ENCODE results near the gene LDLRAD3. TPM values are rescaled to one million over a fixed set of nuclear protein-coding genes. Genes with fewer than 3 reads are reported as not detected.
"Not testable (repeated sequence)": the region's sequence is repeated elsewhere in the genome, so short reads cannot be mapped to it uniquely, and the experiment has no call there.

The LDLRAD3 gene
- total and polyA plus RNA-seq, 7 experiments from 2014 or later: 0.08 to 6.9 (median 0.41) TPM; not detected in 3

GRCh38 chr11:35907648-35908431 lies 36.0 kb upstream of the LDLRAD3 start:
- POLR2A ChIA-PET: no interaction called here
- Mint-ChIP-seq H3K4me1 (peaks cover 0 to 3% (median 0%) of the 10 kb centered on the region in 7 donors), H3K9me3 (peaks cover 0 to 21% (median 8%) of the 10 kb centered on the region in 11 donors), H3K36me3 (no peaks in the 10 kb centered on the region), H3K27ac (no peak overlapping the region), H3K27me3 (peaks cover 3 to 12% (median 11%) of the 10 kb centered on the region in 5 donors), H3K4me3 (no peak overlapping the region)
- Histone ChIP-seq H3K9me3 (ENCODE audit: control insufficient read depth in 2 of 3, low read length in 3 of 3) (peaks cover 0 to 4% (median 0%) of the 10 kb centered on the region in 3 experiments), H3K4me1 (ENCODE audit: control insufficient read depth in 2 of 2, insufficient read depth in 2 of 2, low read length in 2 of 2) (no peaks in the 10 kb centered on the region), H3K27me3 (ENCODE audit: control insufficient read depth in 2 of 2, insufficient read depth in 2 of 2, low read length in 2 of 2) (no peaks in the 10 kb centered on the region), H3K4me3 (ENCODE audit: low read length) (no peak overlapping the region), H3K36me3 (ENCODE audit: control insufficient read depth in 2 of 3, insufficient read depth in 3 of 3, low read length in 3 of 3) (no peaks in the 10 kb centered on the region), H3K27ac (ENCODE audit: low read depth, low read length) (no peak overlapping the region)
- CTCF ChIA-PET: no interaction called here
- ATAC-seq (peak; percentile 62), DNase-seq (no peak)
- intact Hi-C loops (cut with micrococcal nuclease): no loop called here

GRCh38 chr11:35908432-35908771 lies 35.5 kb upstream of the LDLRAD3 start:
- H3K4me3 ChIP-seq (ENCODE audit: low read length); H3K27ac Mint-ChIP-seq; intact Hi-C loops (cut with micrococcal nuclease); ATAC-seq; DNase-seq; H3K4me3 Mint-ChIP-seq; POLR2A ChIA-PET; H3K36me3 ChIP-seq (ENCODE audit: control insufficient read depth in 2 of 3, insufficient read depth in 3 of 3, low read length in 3 of 3); H3K36me3 Mint-ChIP-seq; H3K4me1 ChIP-seq (ENCODE audit: control insufficient read depth in 2 of 2, insufficient read depth in 2 of 2, low read length in 2 of 2); H3K9me3 ChIP-seq (ENCODE audit: control insufficient read depth in 2 of 3, low read length in 3 of 3); H3K27ac ChIP-seq (ENCODE audit: low read depth, low read length); CTCF ChIA-PET; H3K27me3 ChIP-seq (ENCODE audit: control insufficient read depth in 2 of 2, insufficient read depth in 2 of 2, low read length in 2 of 2); H3K4me1 Mint-ChIP-seq: not testable (repeated sequence)
- Mint-ChIP-seq H3K9me3 (peaks cover 0 to 15% (median 2%) of the 10 kb centered on the region in 11 donors), H3K27me3 (peaks cover 3 to 15% (median 8%) of the 10 kb centered on the region in 5 donors)

GRCh38 chr11:35909511-35910265 lies 34.2 kb upstream of the LDLRAD3 start:
- Histone ChIP-seq H3K36me3 (ENCODE audit: control insufficient read depth in 2 of 3, insufficient read depth in 3 of 3, low read length in 3 of 3) (no peaks in the 10 kb centered on the region), H3K4me1 (ENCODE audit: control insufficient read depth in 2 of 2, insufficient read depth in 2 of 2, low read length in 2 of 2) (no peaks in the 10 kb centered on the region), H3K27me3 (ENCODE audit: control insufficient read depth in 2 of 2, insufficient read depth in 2 of 2, low read length in 2 of 2) (no peaks in the 10 kb centered on the region), H3K4me3 (ENCODE audit: low read length) (no peak overlapping the region), H3K27ac (ENCODE audit: low read depth, low read length) (no peak overlapping the region), H3K9me3 (ENCODE audit: control insufficient read depth in 2 of 3, low read length in 3 of 3) (no peaks in the 10 kb centered on the region)
- POLR2A ChIA-PET: no interaction called here
- H3K36me3 Mint-ChIP-seq: no peaks in the 10 kb centered on the region
- intact Hi-C loops (cut with micrococcal nuclease): no loop called here
- H3K27ac Mint-ChIP-seq: no peak overlapping the region
- H3K9me3 Mint-ChIP-seq: peaks cover 0 to 6% (median 0%) of the 10 kb centered on the region in 11 donors
- DNase-seq (no peak), ATAC-seq (no peak)
- no peak overlapping the region for H3K4me3 Mint-ChIP-seq
- CTCF ChIA-PET: no interaction called here
- peaks cover 4 to 15% (median 8%) of the 10 kb centered on the region in 5 donors for H3K27me3 Mint-ChIP-seq
- peaks cover 0 to 3% (median 0%) of the 10 kb centered on the region in 7 donors for H3K4me1 Mint-ChIP-seq

- CTCF ChIA-PET: no interaction called here
- no peak overlapping the region for H3K27ac ChIP-seq (ENCODE audit: low read depth, low read length)
- DNase-seq (no peak), ATAC-seq (no peak)
- POLR2A ChIA-PET: no interaction called here
- no peak overlapping the region for H3K27ac Mint-ChIP-seq
- peaks cover 4 to 17% (median 9%) of the 10 kb centered on the region in 5 donors for H3K27me3 Mint-ChIP-seq
- H3K36me3 ChIP-seq (ENCODE audit: control insufficient read depth in 2 of 3, insufficient read depth in 3 of 3, low read length in 3 of 3): no peaks in the 10 kb centered on the region
- H3K36me3 Mint-ChIP-seq: no peaks in the 10 kb centered on the region
- H3K27me3 ChIP-seq (ENCODE audit: control insufficient read depth in 2 of 2, insufficient read depth in 2 of 2, low read length in 2 of 2): no peaks in the 10 kb centered on the region
- H3K9me3 ChIP-seq (ENCODE audit: control insufficient read depth in 2 of 3, low read length in 3 of 3): no peaks in the 10 kb centered on the region
- peaks cover 0 to 3% (median 0%) of the 10 kb centered on the region in 11 donors for H3K9me3 Mint-ChIP-seq
- peaks cover 0 to 3% (median 0%) of the 10 kb centered on the region in 7 donors for H3K4me1 Mint-ChIP-seq
- intact Hi-C loops (cut with micrococcal nuclease): no loop called here
- H3K4me3 ChIP-seq (ENCODE audit: low read length): no peak overlapping the region
- H3K4me3 Mint-ChIP-seq: no peak overlapping the region
- H3K4me1 ChIP-seq (ENCODE audit: control insufficient read depth in 2 of 2, insufficient read depth in 2 of 2, low read length in 2 of 2): no peaks in the 10 kb centered on the region
Measured at GRCh38 chr11:35911013-35911412, 32.8 kb upstream of the LDLRAD3 start.

GRCh38 chr11:35911616-35912165 lies 32.2 kb upstream of the LDLRAD3 start:
- H3K36me3 Mint-ChIP-seq: no peaks in the 10 kb centered on the region
- intact Hi-C loops (cut with micrococcal nuclease): no loop called here
- peaks cover 6 to 23% (median 9%) of the 10 kb centered on the region in 5 donors for H3K27me3 Mint-ChIP-seq
- Histone ChIP-seq H3K27ac (ENCODE audit: low read depth, low read length) (no peak overlapping the region), H3K36me3 (ENCODE audit: control insufficient read depth in 2 of 3, insufficient read depth in 3 of 3, low read length in 3 of 3) (no peaks in the 10 kb centered on the region), H3K9me3 (ENCODE audit: control insufficient read depth in 2 of 3, low read length in 3 of 3) (no peaks in the 10 kb centered on the region), H3K4me1 (ENCODE audit: control insufficient read depth in 2 of 2, insufficient read depth in 2 of 2, low read length in 2 of 2) (no peaks in the 10 kb centered on the region), H3K4me3 (ENCODE audit: low read length) (no peak overlapping the region), H3K27me3 (ENCODE audit: control insufficient read depth in 2 of 2, insufficient read depth in 2 of 2, low read length in 2 of 2) (no peaks in the 10 kb centered on the region)
- no peak overlapping the region for H3K4me3 Mint-ChIP-seq
- ChIA-PET CTCF (no interaction called here), POLR2A (no interaction called here)
- H3K27ac Mint-ChIP-seq: no peak overlapping the region
- peaks cover 0 to 3% (median 0%) of the 10 kb centered on the region in 7 donors for H3K4me1 Mint-ChIP-seq
- no peak for ATAC-seq
- DNase-seq: no peak
- peaks cover 0 to 3% (median 0%) of the 10 kb centered on the region in 11 donors for H3K9me3 Mint-ChIP-seq

GRCh38 chr11:35912436-35912835 lies 31.4 kb upstream of the LDLRAD3 start:
- H3K9me3 Mint-ChIP-seq; H3K4me3 Mint-ChIP-seq; intact Hi-C loops (cut with micrococcal nuclease); CTCF ChIA-PET; ATAC-seq; DNase-seq; H3K4me3 ChIP-seq (ENCODE audit: low read length); H3K4me1 Mint-ChIP-seq; H3K27me3 ChIP-seq (ENCODE audit: control insufficient read depth in 2 of 2, insufficient read depth in 2 of 2, low read length in 2 of 2); H3K36me3 Mint-ChIP-seq; H3K27ac ChIP-seq (ENCODE audit: low read depth, low read length); H3K27ac Mint-ChIP-seq; POLR2A ChIA-PET; H3K4me1 ChIP-seq (ENCODE audit: control insufficient read depth in 2 of 2, insufficient read depth in 2 of 2, low read length in 2 of 2); H3K9me3 ChIP-seq (ENCODE audit: control insufficient read depth in 2 of 3, low read length in 3 of 3); H3K36me3 ChIP-seq (ENCODE audit: control insufficient read depth in 2 of 3, insufficient read depth in 3 of 3, low read length in 3 of 3): not testable (repeated sequence)
- peaks cover 6 to 23% (median 9%) of the 10 kb centered on the region in 5 donors for H3K27me3 Mint-ChIP-seq

Data from naive thymus-derived CD4-positive, alpha-beta T cell (primary cell).